Caco-2 (cell line): ENCODE measurements around the gene FDXACB1. TPM values are rescaled to one million over a fixed set of nuclear protein-coding genes. Genes with fewer than 3 reads are reported as not detected.

Experiments
- BruUV-seq: library from RNA; stranded (reverse); fragments of 400-500 nt; replicated peaks from 2 replicates; lab custom pipeline; 2021; lab: Mats Ljungman, UMichigan
- CTCF ChIA-PET: fragments of 300-600 bp; sonication (Branson Sonifier 250); formaldehyde crosslinking; loops from one replicate; lab custom pipeline; 2022; ENCODE audit warnings: antibody characterized with exemption; lab: Charles Lee
- POLR2A ChIA-PET: fragments of 300-600 bp; sonication (Branson Sonifier 250); formaldehyde crosslinking; loops from one replicate; lab custom pipeline; 2022; ENCODE audit warnings: antibody characterized with exemption; lab: Charles Lee
- DNase-seq, 2 experiments: peaks; one replicate each; pipeline versions ENCODE4 v3.0.0 to v3.0.0-alpha.2; 2020 to 2022
- H3K27me3 ChIP-seq: replicated peaks from 2 replicates; pipeline ENCODE4 v1.6.0; 2011; ENCODE audit warnings: low read length; ENCODE audit not compliant: control insufficient read depth, insufficient read depth
- H3K36me3 ChIP-seq: 2 replicates; pipeline ENCODE4 v1.5.1; 2011; ENCODE audit warnings: low read length; ENCODE audit not compliant: control insufficient read depth, insufficient read depth
- H3K4me1 ChIP-seq: fragments of 250-450 bp; sonication (Bioruptor Pico); 2 replicates; pipeline ENCODE4 v1.5.1; 2020; ENCODE audit warnings: mild to moderate bottlenecking
- H3K4me3 ChIP-seq: 2 replicates; pipeline ENCODE4 v1.5.1; 2011; ENCODE audit warnings: low read depth, mild to moderate bottlenecking, control low read depth, low read length
- H3K9me3 ChIP-seq: fragments of 250-450 bp; sonication (Bioruptor Pico); 2 replicates; pipeline ENCODE4 v1.5.1; 2020; ENCODE audit warnings: mild to moderate bottlenecking, moderate library complexity
- H3K27ac Mint-ChIP-seq: one replicate; pipeline ENCODE4 v1.8.0; 2022; ENCODE audit warnings: mixed read lengths; ENCODE audit not compliant: unreplicated experiment
- H3K27me3 Mint-ChIP-seq: one replicate; pipeline ENCODE4 v1.8.0; 2022; ENCODE audit warnings: mixed read lengths; ENCODE audit not compliant: insufficient read depth, unreplicated experiment
- H3K36me3 Mint-ChIP-seq: one replicate; pipeline ENCODE4 v1.8.0; 2022; ENCODE audit warnings: mild to moderate bottlenecking, mixed read lengths; ENCODE audit not compliant: insufficient read depth, unreplicated experiment
- H3K4me1 Mint-ChIP-seq: one replicate; pipeline ENCODE4 v1.8.0; 2022; ENCODE audit warnings: low read depth, mixed read lengths; ENCODE audit not compliant: unreplicated experiment
- H3K4me3 Mint-ChIP-seq: one replicate; pipeline ENCODE4 v1.8.0; 2022; ENCODE audit warnings: mild to moderate bottlenecking, moderate library complexity, mixed read lengths; ENCODE audit not compliant: unreplicated experiment
- H3K9me3 Mint-ChIP-seq: one replicate; pipeline ENCODE4 v1.8.0; 2022; ENCODE audit warnings: mixed read lengths; ENCODE audit not compliant: unreplicated experiment
- intact Hi-C: fragments of 100-400 bp; cut with micrococcal nuclease; formaldehyde crosslinking; loops from one replicate; pipeline ENCODE4 v1.10.0; 2022; ENCODE audit not compliant: unreplicated experiment
- total RNA-seq: library from RNA; stranded (reverse); gene quantifications from 2 replicates; pipeline ENCODE4 v1.2.3, GENCODE V29; 2022
- TF ChIP-seq, protein P1 (sequence below), 2 experiments: fragments of 200-600 bp in 1 of 2; IDR thresholded peaks; 1 replicate in 1 of 2; 2 replicates in 1 of 2; pipeline versions ENCODE4 v1.5.1 to v1.8.0; 2011 to 2022; ENCODE audit warnings: antibody characterized with exemption in 1 of 2, control low read depth in 1 of 2, inconsistent platforms in 1 of 2, low read depth in 1 of 2, low read length in 1 of 2, mild to moderate bottlenecking in 1 of 2, moderate library complexity in 1 of 2; ENCODE audit not compliant: insufficient read depth in 1 of 2, severe bottlenecking in 1 of 2, unreplicated experiment in 1 of 2

The FDXACB1 gene
- total RNA-seq, 1 experiment from 2014 or later, result 4.7 TPM

DNA sequence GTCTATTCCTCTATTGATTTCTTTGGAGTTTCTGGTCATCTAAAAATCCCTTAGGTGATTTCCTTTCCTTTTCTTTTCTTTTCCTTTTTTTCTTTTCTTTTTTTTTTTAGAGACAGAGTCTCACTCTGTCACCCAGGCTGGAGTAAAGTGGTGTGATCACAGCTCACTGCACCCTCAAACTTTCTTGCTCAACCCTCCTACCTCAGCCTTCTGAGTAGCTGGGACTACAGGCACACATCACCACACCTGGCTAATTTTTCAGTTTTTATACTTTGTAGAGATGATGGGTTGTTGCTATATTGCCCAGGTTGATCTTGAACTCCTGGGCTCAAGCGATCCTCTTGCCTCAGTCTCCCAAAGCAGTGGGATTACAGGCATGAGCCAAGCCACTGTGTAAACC is 37.8 kb upstream of the FDXACB1 start:
- TF ChIP-seq, protein P1, sequence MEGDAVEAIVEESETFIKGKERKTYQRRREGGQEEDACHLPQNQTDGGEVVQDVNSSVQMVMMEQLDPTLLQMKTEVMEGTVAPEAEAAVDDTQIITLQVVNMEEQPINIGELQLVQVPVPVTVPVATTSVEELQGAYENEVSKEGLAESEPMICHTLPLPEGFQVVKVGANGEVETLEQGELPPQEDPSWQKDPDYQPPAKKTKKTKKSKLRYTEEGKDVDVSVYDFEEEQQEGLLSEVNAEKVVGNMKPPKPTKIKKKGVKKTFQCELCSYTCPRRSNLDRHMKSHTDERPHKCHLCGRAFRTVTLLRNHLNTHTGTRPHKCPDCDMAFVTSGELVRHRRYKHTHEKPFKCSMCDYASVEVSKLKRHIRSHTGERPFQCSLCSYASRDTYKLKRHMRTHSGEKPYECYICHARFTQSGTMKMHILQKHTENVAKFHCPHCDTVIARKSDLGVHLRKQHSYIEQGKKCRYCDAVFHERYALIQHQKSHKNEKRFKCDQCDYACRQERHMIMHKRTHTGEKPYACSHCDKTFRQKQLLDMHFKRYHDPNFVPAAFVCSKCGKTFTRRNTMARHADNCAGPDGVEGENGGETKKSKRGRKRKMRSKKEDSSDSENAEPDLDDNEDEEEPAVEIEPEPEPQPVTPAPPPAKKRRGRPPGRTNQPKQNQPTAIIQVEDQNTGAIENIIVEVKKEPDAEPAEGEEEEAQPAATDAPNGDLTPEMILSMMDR (IDR thresholded peaks at IDR 0.05; ENCODE audit: insufficient read depth in 1 of 2, low read depth in 1 of 2, low read length in 1 of 2, severe bottlenecking in 1 of 2, unreplicated experiment in 1 of 2), result no peak
- H3K36me3 ChIP-seq, result no peaks in the 10 kb centered on the region
- no peaks in the 10 kb centered on the region for H3K9me3 ChIP-seq
- Mint-ChIP-seq H3K4me1 (peaks cover 11% of the 10 kb centered on the region), H3K27ac (peak overlapping the region; percentile 6), H3K36me3 (no peaks in the 10 kb centered on the region), H3K27me3 (no peaks in the 10 kb centered on the region), H3K4me3 (no peak overlapping the region), H3K9me3 (no peaks in the 10 kb centered on the region)
- no peak for DNase-seq
- no peak overlapping the region for H3K4me3 ChIP-seq
- ChIA-PET POLR2A (no interaction called here), CTCF (no interaction called here)
- intact Hi-C loops, result no loop called here
- no TSS peak for BruUV-seq
- peaks cover 17% of the 10 kb centered on the region for H3K4me1 ChIP-seq
- H3K27me3 ChIP-seq, result no peaks in the 10 kb centered on the region

DNA sequence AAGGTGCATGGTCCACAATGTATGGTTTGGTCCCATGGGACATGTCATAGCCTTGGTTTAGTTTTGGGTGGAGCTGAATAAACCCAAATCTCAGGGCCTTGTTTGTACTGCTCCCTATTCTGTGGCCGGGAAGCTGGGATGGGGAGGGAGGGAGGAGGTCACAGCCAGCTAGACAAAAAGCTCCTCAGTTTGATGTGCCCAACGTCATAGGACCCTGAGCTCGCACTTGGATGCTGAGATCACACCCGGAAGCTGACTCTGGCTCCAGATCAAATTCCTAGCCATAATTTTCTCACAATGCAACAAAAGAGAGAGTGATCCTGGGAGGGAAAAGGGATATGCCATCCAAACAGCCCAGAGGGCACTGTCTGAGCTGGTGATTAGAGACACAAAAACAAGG is 35.0 kb upstream of the FDXACB1 start:
- no peaks in the 10 kb centered on the region for H3K36me3 ChIP-seq
- no peaks in the 10 kb centered on the region for H3K36me3 Mint-ChIP-seq
- H3K4me1 ChIP-seq, result peaks cover 22% of the 10 kb centered on the region
- H3K9me3 Mint-ChIP-seq, result no peaks in the 10 kb centered on the region
- peaks cover 18% of the 10 kb centered on the region for H3K4me1 Mint-ChIP-seq
- TF ChIP-seq, protein P1 (IDR thresholded peaks at IDR 0.05; ENCODE audit: insufficient read depth in 1 of 2, low read depth in 1 of 2, low read length in 1 of 2, severe bottlenecking in 1 of 2, unreplicated experiment in 1 of 2), result no peak
- no peak overlapping the region for H3K4me3 ChIP-seq
- ChIA-PET CTCF (interaction anchor here (0.6 to 1.5 kb wide), 3 partner anchors 11 to 69 kb away, joined by 3 to 7 read pairs (median 3); no protein-coding TSS in a partner anchor), POLR2A (no interaction called here)
- no peaks in the 10 kb centered on the region for H3K9me3 ChIP-seq
- no peaks in the 10 kb centered on the region for H3K27me3 Mint-ChIP-seq
- BruUV-seq, result no TSS peak
- no peaks in the 10 kb centered on the region for H3K27me3 ChIP-seq
- H3K4me3 Mint-ChIP-seq, result no peak overlapping the region
- DNase-seq, result no peak
- no peak overlapping the region for H3K27ac Mint-ChIP-seq
- intact Hi-C loops, result no loop called here

DNA sequence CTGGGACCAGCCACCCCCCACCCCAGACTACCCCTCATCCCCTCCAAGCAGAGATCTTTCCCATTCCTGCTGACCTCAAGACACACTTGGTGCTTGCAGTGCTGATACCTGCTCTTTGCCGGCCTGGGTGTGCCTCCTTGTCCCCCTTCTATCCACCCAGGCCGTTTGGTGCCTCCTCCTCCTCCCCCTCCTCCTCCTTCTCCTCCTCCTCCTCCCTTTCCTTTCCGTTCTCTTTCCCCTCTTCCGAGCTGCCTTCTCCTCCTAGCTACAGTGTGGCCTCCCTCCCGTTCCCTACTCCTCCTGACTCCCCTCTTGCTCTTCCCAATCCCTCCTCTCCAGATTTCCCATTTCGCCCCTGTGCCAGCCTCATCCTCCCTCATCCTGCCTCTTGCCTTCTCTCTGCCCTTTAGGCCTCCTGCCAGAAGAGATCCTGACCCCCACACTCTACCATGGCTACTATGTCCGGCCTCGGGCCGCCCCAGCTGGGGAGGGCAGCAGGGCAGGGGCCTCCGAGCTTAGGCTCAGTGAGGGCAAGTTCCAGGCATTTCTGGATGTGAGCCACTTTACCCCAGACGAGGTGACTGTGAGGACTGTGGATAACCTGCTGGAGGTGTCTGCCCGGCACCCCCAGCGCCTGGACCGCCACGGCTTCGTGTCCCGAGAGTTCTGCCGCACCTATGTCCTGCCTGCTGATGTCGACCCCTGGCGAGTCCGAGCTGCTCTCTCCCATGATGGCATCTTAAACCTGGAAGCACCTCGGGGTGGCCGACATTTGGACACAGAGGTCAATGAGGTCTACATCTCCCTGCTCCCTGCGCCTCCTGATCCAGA is 34.3 kb upstream of the FDXACB1 start:
- intact Hi-C loops, result no loop called here
- Mint-ChIP-seq H3K4me1 (peaks cover 13% of the 10 kb centered on the region), H3K27ac (no peak overlapping the region), H3K9me3 (no peaks in the 10 kb centered on the region), H3K27me3 (no peaks in the 10 kb centered on the region), H3K36me3 (no peaks in the 10 kb centered on the region), H3K4me3 (no peak overlapping the region)
- H3K4me1 ChIP-seq, result peaks cover 18% of the 10 kb centered on the region
- no TSS peak for BruUV-seq
- H3K36me3 ChIP-seq, result no peaks in the 10 kb centered on the region
- H3K4me3 ChIP-seq, result no peak overlapping the region
- DNase-seq, result no peak
- no peaks in the 10 kb centered on the region for H3K27me3 ChIP-seq
- POLR2A ChIA-PET, result no interaction called here
- CTCF ChIA-PET, result interaction anchor here (0.6 to 1.5 kb wide), 4 partner anchors 10 to 181 kb away, joined by 3 to 7 read pairs (median 4); no protein-coding TSS in a partner anchor
- TF ChIP-seq, protein P1 (IDR thresholded peaks at IDR 0.05; ENCODE audit: insufficient read depth in 1 of 2, low read depth in 1 of 2, low read length in 1 of 2, severe bottlenecking in 1 of 2, unreplicated experiment in 1 of 2), result no peak
- H3K9me3 ChIP-seq, result no peaks in the 10 kb centered on the region
